Measurements from ENCODE around the gene AP3B2.
A peak's percentile ranks its signal among the peaks of the same experiment; 100 is the strongest.
"Not testable (repeated sequence)": the region's sequence is repeated elsewhere in the genome, so short reads cannot be mapped to it uniquely, and the experiment has no call there.

AP3B2 gene

DNA sequence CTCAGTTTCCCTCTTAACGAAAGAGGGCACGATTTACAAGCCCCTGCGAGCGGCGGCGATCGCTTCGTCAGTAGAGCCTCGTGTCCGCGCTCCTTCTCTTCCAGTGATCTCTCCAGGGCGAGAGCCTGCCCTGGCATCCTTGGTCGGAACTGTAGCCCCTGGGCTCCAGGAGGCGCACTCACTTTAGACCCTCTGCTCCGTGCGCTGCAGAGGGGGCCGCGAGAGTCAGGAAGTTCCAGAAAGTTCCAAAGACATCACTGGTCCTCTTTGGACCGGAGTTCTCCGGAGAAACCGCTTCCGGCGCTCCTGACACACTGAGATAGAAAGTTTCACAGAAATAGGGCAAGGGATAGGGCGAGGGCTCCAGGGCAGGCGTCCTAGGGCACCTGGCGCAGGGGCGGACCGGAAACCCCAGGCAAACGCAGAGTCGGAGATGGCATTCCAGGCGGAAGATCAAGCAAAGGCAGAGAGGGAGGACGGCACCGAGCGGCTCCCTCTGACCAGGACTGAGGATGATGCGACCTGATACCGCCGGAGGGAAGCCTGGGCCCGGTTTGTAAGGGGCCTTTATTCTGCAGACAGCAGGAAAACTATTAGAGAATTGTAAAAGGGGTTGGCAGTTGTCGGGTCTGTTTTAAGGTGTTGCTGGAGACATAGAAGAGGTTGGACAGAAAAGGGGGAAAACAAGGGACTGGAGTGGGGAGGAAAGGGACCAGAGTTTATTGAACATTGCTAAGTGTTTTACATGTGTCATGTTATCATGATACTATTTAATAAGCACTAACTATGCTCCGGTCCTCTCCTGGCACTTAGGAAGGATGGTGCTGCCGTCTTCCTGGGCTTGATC is 61.2 kb downstream of the AP3B2 start:
- DNase-seq: no peak

- DNase-seq: peak; percentile 3
These were observed 61.8 kb downstream of the AP3B2 start for GRCh38 chr15:82647835-82648256.

- peak; percentile 1 for DNase-seq
These were observed 62.4 kb downstream of the AP3B2 start, which contains the start of gene CPEB1 for GRCh38 chr15:82647045-82647834. TSS of gene CPEB1 (minus strand) at chr15:82647363. CDS start at chr15:82628459, 18,904 bp downstream.

DNA sequence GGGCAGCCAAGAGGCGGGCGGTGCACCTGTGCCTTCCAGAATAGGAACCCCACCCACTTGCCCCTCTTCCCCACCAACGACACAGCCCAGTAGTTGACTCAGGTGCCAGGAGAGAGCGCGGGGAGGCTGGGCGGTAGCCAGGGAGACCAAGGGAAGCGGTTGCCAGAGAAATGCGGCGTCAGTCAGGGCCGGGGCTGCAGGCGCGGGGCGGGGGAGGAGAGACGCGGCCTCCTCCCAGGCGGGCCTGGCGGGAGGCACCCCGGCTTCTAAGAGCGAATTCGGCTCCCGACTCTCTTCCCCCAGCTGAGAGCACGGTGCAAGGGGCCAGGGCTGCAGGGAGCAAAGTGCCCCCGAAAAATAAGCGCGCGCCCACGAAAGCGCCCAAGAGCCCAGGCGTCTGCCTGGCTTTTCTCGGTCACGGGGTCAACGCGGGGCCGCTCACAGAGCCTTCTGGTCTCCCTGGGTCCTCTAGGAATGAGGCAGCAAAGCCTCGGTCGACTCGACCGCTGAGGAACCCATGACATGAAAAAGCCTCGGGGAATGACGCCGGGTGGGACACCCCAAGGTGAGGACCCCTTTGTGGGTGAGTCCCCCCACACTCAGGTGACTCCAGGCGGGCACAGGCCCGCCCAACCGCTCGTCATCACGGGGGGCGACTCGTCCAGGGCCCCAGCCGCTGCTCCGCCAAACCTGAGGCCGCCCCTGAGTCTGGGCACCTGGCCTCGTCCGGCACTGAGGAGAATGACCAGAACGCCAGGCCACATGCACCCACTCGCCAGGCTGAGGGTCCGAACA is 63.2 kb downstream of the AP3B2 start:
- DNase-seq: peak; percentile 69

DNA sequence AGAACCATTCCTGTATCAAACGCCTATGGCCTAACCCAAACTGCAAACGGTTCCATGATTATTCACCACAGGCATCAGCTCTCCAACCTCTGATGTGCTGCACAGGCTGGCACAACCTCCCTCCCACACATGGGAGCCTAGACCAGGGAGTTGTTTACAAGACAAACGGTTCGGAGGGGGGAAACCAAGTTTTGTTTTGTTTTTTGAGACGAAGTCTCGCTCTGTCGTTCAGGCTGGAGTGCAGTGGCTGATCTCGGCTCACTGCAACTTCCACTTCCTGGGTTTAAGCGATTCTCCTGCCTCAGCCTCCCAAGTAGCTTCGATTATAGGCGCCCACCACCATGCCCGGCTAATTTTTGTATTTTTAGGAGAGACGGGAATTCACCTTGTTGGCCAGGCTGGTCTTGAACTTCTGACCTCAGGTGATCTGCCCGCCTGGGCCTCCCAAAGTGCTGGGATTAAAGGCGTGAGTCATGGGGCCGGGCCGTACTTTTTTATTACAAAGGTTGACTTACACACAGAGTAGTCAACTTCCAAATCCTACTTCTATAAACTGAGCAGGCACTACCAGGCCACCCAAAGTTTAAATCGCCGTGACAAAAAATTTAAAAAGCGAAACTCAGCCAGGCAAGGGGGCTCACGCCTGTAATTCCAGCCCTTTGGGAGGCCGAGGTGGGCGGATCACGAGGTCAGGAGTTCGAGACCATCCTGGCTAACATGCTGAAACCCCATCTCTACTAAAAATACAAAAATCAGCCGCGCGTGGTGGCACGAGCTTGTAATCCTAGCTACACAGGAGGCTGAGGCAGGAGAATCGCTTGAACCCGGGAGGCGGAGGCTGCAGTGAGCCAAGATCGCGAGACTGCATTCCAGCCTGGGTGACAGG is 64.5 kb downstream of the AP3B2 start:
- DNase-seq: not testable (repeated sequence)

GRCh38 chr15:82643992-82644391 is 65.7 kb downstream of the AP3B2 start:
- DNase-seq: no peak

GRCh38 chr15:82642656-82643055 is 67.0 kb downstream of the AP3B2 start:
- DNase-seq: no peak

DNA sequence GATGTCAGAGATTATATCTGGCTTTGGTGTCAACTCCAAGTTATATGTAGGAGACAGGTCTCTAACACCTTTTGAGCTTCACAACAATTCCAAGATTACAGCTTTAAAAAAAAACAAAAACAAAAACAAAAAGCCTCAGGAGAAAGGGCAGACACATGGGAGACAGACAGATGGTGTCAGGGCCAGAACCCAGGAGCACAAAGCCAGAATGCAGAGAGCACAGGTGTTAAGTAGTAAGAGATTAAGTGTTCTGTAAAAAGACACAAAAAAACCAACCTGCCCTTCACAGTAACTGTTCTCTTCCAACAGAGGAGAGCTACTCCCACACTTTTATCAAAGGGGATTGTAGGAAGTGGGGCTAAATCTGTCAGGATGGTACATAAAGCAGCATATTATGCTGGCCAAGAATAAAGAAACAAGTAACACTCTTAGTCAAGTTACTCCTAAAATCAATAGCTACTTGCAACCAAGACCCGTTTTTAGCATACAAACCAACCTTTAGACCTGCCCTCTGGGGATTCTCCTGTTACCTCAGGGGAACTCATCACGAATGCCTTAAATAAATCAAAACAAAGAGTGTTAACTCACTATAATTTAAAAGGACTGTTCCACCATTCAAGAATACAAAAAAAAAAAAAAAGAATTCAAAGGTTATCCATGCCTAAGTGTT is 68.4 kb downstream of the AP3B2 start:
- DNase-seq: peak; percentile 17

DNA sequence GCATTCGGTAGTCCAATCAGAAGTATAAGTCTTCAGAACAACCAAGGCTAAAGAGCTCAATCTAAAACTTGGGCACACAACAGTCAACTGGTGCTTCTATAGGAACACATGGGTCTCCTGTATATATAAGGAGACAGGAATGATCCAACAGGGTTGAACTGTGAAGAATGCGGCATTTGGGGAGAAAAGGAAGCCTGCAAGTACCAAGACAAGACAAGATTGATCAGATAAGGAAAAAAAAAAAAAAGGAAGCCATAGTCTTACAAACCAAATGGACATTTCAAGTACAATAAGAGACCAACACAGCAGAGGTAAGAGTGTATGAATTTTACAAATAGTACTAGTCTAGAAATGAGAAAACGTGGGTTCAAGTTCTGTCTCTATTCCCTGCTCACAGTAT is 69.0 kb downstream of the AP3B2 start:
- no peak for DNase-seq

- DNase-seq: no peak
These were observed 73.9 kb downstream of the AP3B2 start for GRCh38 chr15:82635798-82636197.

DNA sequence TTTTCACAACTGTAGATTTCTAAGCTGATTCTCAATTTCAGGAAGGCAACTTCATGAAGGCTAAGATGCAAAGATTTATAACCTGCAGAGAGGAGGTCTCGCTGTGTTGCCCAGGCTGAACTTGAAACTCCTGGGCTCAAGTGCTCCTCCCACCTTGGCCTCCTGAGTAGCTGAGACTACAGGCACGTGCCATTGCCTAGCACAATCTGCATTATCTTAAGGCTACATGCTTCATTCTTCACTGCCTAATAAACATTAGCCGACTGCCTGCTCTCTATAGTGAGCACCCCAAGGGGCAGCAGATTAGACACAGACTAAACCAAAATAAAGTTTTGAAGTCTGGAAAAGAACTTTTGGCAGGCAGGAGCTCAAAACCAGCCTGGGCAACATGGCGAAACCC is 79.6 kb downstream of the AP3B2 start:
- no peak for DNase-seq

DNA sequence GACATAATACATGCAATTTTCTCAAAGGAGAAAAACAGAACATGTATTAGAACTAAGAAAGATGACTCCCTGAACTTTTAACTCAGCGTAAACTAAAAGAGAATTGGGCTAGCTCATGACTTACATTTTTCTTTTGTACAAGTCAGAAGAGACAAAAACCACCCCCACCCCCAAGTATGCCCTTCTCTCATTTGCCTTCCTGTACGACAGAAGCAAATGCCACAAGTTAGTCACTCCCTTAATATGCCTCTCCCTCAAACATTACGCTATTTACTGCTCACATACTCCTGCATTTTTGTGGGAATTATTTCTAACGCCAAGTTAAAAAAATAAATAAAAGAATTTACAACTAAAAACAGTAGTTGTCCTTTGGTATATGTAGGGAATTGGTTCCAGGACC is 84.5 kb downstream of the AP3B2 start:
- no peak for DNase-seq

DNA sequence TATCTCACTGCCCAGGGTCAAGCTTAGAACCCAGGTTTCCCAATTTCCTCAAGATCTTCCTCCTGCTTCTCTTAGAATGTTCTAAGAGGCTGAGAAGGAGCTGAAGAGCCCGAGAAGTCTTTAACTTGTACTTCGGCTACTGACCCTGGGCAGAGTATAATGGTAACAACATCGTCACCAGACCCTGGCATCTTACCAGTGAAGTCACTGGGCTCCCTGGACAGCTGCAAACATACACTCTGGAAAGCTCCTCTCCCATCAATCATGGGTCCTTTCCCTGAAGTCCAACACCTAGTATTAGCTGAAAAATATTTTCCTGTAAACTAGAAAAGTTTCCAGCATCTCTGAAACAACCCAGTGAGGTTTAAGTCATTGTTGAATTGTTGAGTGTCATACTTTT is 85.2 kb downstream of the AP3B2 start:
- no peak for DNase-seq

DNA sequence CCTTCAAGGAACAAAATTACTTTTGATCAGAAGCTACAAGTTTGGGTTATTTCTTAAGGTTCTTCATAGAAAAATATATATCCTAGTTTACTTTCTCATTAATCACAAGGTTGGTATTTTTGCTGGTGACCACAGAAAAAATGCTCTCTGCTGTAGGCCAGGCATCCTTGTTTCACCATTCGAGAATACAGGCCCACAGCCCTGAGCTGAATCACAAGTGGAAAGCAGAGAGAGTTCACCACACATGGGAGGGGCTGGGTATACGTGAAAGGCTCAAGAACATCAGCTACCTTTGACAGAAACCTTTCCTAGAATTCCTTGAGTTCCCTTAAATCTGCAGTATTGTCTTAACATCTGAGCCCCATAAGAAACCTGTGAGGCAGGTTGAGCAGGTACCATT is 85.7 kb downstream of the AP3B2 start:
- DNase-seq: no peak

DNA sequence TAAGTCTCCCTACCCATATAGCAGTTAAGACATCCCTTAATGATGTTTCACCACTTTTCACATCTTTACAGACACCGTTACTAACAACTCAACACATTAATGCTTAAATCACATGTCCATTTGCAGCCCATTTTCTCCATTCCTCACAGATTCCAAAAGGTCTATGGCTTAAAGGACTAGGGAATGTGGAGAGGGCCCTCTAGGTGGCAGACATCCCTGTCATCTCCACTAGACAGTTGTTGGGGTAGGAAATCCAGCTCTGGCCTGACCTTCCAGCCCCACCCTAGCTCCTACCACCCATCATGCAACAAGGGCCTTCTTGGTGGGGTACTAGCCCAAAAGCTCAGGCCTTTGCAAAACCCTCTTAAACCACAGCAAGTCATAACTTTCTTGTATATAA is 87.7 kb downstream of the AP3B2 start:
- no peak for DNase-seq

- DNase-seq: no peak
These were observed 95.9 kb downstream of the AP3B2 start for GRCh38 chr15:82613747-82614146.

GRCh38 chr15:82611348-82611747 is 98.3 kb downstream of the AP3B2 start:
- DNase-seq: no peak

All from NCI-H1436 (cell line).